GM21360 (cell line): ENCODE data around the gene VENTX.

Source experiments
- ATAC-seq: cut with Tn5 transposase; IDR thresholded peaks from one replicate; pipeline ENCODE4 v1.9.1; 2021; ENCODE audit warnings: mild to moderate bottlenecking, moderate library complexity; ENCODE audit not compliant: unreplicated experiment

Gene VENTX

DNA sequence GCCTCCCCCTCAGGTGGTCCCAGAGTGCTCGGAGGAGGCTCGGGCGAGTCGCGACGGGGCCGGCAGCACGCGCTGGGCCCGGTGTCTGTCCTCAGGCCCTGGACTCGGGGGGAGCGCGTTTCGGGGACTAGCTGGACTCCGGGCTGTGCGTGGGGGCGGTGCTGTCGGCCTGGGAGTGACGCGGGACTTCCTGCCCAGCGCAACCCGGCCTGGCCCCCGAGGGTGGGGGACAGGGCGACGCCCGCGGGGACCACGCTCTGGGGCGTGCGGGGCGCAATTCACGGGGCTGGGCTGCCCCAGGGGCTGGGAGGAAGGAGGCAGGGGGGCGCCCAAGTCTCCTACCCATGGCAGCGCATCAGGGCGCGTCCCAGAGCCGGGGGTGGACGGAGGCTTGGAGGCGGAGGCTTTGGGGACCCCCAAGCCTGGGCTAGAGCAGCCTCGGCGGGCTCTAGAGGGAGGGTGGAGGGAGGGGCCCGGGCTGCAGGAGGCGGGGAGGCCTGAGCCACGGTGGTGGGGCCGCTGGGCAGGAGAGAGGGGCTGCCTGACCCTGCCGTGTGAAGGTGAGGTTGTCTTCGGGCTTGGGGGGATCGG lies 2.3 kb upstream of the VENTX start:
- ATAC-seq, result no peak

GRCh38 chr10:133235932-133236331 lies 1.7 kb upstream of the VENTX start:
- no peak for ATAC-seq

GRCh38 chr10:133236401-133237240 lies 1.0 kb upstream of the VENTX start:
- no peak for ATAC-seq

DNA sequence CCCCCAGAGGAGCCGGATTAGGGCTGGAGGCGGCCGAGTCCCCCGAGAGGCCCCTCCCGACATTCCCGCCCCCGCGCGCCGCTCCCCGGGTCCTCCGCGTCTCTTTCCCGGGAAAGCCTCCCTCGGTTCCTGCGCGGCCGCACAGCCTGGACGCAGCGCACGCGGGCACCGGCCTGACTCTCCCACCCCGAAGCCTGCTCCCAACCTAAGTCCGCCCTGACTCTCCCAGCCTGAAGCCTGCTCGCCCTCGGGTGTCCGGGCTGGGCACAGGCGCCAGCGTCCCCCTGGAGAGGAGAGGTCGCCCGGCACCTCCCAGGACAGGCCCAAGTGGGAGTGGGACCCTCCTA lies 441 bp upstream of the VENTX start:
- no peak for ATAC-seq

- ATAC-seq, result no peak
Observed at GRCh38 chr10:133238466-133238804, 780 bp downstream of the VENTX start.

DNA sequence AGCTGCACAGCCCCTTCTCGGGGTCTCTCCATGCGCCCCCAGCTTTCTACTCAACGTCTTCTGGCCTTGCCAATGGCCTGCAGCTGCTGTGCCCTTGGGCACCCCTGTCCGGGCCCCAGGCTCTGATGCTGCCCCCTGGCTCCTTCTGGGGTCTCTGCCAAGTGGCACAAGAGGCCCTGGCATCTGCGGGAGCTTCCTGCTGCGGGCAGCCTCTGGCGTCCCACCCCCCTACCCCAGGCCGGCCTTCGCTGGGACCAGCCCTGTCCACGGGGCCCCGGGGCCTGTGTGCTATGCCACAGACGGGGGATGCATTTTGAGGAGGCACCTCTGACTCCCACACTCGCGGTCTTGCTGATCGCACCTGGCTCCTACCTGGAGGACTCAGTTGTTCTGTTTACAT lies 2.3 kb downstream of the VENTX start:
- no peak for ATAC-seq

GRCh38 chr10:133241501-133242205 lies 4.0 kb downstream of the VENTX start:
- ATAC-seq, result peak; percentile 42

GRCh38 chr10:133242611-133243356 lies 5.1 kb downstream of the VENTX start:
- ATAC-seq, result no peak

DNA sequence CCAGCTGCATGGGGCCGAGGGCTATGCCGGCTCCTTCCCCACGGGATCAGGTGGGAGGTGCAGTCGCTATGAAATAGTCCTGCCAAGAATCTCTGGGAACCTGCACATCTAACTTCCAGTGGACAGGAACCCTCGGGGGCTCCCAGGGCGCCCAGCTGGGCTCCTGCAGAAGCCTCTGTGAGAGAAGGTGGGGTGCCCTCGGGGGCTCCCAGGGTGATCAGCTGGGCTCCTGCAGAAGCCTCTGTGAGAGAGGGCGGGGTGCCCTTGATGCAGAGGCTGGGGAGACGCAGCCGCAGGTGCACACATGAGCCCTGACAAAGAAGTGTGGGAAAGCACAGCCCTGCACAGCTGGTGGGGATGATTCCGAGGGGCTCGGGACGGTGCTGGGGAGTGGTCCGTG lies 5.9 kb downstream of the VENTX start:
- ATAC-seq, result no peak

DNA sequence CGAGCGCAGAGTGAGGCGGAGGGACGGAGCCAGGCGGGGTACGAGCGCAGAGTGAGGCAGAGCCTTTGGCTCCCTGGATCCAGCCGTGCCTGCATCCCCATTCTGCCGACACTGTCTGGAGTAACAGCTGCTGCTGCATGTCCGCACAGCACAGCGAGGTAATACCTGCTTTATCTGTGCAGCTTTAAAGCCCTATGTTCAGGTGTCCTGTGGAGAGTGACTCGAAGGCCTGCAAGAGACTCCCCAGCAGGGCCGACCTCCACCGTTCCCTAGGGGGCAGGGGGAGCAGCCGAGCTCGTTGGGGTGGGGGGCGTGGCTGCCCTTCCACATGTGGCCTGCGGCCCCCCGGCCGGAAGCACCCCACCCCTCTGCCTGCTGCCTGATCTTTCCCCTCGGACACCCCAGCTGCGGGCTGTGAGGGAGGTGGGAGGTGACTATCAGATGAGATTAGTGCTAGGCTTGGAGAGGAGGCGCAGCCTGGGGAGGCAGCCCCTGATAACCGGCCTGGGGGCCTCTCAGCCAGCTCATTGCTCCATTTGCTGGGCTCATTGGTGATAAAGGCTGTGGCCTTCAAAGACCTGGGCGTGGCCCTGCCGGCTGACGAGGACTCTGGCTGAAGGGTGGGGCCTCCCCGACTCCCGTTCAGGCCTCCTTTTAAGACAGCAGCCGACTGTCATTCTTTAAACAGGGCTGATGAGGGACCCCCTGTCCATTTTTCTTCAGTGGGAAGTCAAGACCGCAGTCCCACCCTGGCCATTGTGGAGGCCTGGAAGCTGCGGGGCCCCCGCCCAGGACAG lies 8.0 kb downstream of the VENTX start:
- ATAC-seq, result no peak

DNA sequence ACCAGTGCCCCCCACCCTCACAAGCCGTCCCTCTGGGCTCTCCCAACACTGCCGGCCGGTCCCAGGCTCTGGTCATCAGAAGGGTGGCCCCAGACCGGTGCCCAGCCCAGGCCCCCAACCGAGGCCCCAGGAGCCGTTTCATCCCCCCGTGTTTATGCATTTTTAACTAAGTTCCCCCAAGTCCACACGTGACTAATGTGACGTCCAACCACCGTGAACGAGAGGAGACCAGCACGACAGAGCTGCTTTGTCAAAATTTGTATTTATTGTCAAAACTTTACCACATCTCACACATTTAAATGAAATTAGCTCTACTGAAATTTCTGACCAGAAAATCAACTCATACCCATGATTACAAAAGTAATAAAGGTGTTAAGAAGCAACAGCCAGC lies 8.6 kb downstream of the VENTX start:
- no peak for ATAC-seq

GRCh38 chr10:133247681-133248333 lies 10.2 kb downstream of the VENTX start:
- no peak for ATAC-seq

GRCh38 chr10:133248334-133248715 lies 10.7 kb downstream of the VENTX start:
- no peak for ATAC-seq

- no peak for ATAC-seq
Observed at GRCh38 chr10:133249094-133249780, 11.6 kb downstream of the VENTX start.

DNA sequence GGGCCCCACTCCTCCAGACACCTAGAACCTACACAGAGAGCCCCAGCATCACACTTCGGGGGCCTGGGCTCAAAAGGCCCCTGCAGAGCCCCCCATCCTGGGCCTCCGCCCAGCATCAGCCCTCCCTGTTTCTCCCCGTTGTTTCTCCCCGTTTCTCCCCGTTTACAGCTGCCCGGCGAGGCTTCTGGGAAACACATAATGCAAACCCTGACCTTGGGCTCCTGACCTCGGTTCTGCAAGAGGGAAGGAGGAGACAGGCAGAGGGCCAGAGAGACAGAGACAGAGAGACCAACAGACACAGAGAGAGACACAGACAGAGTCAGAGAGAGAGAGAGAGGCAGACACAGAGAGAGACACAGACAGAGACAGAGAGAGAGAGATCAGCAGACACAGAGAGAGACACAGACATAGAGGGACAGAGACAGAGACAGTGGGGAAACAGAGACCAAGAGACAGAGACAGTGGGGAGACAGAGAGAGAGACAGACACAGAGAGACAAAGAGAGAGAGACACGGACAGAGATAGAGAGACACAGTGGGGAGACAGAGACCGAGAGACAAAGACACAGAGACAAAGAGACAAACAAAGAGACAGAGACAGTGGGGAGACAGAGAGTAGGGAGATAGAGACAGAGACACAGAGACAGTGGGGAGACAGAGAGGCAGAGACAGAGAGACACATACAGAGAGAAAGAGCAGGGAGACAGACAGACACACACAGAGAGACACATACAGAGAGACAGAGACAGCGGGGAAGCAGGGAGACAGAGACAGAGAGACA lies 12.5 kb downstream of the VENTX start:
- ATAC-seq, result no peak

- ATAC-seq, result no peak
Observed at GRCh38 chr10:133251388-133252222, 13.9 kb downstream of the VENTX start.

DNA sequence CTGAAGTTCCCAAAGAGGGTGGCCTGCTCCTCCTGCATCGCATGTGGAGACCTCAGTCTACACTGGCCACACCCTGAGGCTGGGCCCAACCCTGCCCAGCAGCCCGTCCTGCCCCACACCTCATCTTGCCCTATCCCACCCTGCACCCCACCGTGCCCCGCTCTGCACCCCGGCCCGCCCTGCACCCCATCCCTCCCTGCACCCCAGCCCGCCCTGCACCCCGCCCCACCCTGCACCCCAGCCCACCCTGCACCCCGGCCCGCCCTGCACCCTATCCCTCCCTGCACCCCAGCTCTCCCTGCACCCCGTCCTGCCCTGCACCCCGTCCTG lies 14.5 kb downstream of the VENTX start:
- ATAC-seq, result no peak

GRCh38 chr10:133253361-133253955 lies 15.8 kb downstream of the VENTX start:
- ATAC-seq, result no peak
